GM19438 (cell line): ENCODE measurements around the gene ZBTB7C.

Source experiments
- ATAC-seq: cut with Tn5 transposase; IDR thresholded peaks from one replicate; pipeline ENCODE4 v1.9.1; 2021; ENCODE audit warnings: low read depth; ENCODE audit not compliant: unreplicated experiment

Gene ZBTB7C

DNA sequence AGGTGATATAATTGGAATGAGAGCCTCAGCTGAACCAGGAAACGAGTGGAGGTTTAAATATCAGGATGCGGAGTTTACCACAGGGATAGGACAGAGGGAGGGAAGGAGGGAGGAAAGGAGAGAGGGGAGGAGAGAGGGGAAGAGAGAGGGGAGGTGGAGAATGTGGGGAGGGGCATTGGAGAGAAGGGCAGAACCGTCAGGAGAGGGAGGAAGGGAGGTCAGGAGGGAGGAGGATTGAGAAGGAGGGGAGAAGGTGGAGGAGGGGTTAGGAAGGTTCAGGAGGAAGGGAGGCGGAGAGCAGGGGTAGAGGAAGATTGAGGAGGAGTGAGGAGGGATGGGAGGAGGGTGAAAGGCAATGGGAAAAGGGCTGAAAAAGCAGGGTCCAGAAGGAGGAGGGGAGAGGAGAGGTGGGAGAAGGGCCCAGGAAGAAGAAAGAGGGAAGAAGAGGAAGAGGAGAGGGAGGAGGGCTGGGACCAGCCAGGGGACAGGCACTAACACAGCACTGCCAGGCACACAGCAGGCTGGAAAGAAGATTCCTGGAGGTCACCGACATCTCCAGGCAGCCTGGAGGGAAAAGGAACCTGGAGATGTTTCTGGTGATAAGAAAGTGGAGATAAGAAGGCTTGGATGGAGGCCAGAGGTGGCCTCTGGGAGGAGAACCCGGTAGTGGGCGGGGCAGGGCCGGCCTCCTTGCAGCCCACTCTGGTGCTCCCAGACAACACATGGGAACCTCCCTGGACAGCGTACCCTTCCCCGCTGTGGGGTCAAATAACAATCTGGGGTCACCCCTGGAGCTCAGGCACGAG is 302.0 kb downstream of the ZBTB7C start:
- ATAC-seq = no peak

DNA sequence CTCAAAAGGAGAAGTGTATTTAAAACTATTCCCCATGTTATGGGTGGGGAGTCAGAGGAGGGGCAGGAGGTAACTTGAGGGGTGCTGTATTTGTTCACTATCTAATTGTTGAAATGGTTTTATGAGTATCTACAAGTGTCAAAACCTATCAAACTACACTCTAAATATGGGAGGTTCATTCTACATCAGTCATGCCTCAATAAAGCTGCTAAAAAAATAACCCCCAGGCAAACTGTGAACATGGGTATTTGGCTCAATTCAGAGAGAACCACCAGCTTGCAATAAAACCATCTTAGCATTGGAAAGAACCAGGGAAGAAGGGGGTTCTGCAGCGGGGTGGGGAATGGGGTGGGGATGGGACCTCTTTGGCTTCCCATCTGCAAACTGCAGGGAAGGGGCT is 302.7 kb downstream of the ZBTB7C start:
- no peak for ATAC-seq

DNA sequence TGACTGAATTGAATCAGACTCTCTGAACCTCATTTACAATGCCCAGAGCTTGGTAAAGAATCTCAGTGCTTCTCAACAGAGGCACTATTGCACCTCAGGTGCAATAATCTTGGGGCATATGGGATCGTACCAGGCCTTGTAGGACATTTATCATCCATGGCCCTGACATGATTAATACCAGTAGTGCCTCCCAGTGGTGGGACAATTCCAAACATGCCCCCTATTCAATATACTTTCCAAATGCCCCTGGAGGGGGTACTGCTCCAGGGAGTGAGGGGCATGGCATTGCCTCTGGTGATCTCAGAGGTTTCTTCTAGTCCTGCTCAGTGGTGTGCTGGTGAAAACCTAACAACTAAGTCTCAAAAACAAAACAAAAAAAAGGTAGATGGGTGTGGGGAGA is 303.9 kb downstream of the ZBTB7C start:
- no peak for ATAC-seq

DNA sequence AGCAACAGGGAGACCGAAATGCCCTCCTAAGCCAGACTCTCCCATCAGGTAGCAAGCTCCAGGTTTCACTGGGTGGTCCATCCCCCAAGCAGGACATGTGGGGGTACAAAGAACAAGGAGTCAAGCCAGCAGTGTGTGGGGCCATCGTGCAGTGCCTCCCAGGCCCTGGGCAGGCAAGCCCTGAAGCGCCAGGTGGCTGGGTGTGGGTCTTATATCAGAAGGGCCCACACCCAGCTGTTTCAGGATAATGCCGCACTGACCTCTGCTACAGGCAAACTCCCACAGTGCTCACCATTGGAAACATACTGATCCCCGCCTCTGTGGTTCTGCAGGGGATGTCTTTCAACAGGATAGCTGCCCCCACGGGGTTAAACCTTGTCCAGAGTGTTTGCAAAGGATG is 304.5 kb downstream of the ZBTB7C start:
- ATAC-seq = no peak

DNA sequence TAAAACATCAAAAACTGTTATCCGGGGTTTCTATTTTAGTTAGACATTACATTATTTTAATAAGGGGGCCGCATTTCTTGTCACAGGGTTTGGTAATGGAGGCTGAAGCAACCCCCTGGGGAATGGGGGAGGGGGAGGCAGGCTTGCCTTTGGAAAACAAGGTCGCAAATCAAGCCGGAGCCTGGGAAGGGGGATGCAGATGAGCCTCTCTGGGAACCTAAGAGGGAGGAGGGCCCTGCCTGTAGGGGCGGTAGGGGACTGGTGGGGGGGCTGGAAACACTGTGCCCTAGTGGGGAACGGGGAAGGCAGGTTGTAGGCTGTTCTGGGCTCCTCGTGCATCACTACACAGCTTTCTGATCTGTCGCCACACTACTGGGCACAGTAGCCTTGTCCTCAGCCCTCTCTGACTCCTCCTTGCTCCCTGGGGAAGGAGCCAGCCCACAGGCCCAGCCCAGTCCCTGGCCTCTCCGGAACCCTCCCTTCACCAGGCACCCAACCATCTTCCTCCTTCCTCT is 308.5 kb downstream of the ZBTB7C start:
- no peak for ATAC-seq

DNA sequence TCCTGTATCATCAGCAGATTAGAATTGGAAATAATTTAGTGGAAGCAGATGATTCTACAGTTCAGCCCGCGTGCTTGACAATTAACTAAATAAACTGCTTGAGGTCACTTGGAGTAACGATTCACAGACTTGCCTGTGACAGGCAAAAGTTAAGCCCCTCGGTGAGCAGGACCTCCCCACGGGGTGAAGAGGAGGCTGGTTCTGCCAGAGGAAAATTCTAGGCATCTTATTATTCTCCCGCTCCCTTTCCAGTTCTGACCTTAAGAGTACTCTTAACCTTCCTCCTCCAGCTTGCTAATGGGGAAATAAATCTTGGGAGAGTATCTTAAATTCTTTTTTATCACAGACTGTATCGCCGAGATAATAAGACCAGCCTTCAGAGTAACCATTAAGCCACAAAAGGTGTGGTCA is 309.0 kb downstream of the ZBTB7C start:
- no peak for ATAC-seq

DNA sequence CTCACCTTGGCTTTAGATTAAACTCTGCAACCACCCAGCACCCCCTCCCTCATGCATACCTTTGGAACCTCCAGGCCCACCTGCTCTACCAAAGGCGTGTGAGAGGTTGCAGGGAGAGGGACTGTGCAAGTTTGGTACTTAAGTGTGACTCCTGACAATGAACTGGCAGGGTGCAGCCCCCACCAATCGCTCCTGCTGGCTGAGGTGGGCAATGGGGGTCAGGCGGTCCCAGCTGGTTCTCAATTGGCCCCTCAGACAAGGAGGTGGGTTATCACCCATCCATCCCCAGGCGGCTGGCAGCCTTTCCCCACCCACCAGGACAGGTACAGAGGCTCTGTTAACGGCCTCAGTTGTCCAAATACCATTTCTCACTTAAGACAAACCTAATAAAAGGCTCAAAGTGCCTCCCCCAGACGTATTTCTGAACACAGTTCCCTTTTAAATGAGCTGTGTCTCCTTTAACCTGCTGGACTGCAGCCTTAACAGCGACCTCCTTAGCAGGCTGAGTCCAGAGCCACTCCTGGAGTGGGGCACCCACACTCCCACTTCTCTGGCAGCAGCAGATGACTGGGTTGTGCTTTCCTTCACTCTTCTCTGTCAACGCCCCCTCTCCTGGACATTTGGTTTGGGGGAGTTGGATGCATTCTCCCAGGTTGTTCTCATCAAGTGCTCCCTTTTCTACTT is 309.6 kb downstream of the ZBTB7C start:
- ATAC-seq = no peak

DNA sequence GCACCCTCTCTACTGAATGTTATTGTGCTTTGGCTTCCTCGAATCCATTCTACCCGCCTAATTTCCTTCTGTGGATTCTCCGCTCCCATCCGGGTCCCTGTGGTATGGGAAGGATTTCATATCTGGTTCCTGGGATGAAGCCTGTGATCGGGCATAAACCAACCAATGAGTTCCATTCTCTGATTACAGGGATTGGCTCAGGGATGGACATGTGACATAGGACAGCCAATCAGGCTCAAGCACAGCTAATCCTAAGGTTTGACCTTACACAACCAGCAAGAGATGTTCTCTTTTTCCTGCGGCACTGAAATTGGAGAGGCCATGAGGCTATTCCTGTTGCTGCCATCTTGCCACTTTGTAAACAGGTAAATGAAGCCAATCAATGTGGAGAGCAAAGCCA is 310.6 kb downstream of the ZBTB7C start:
- ATAC-seq = no peak

DNA sequence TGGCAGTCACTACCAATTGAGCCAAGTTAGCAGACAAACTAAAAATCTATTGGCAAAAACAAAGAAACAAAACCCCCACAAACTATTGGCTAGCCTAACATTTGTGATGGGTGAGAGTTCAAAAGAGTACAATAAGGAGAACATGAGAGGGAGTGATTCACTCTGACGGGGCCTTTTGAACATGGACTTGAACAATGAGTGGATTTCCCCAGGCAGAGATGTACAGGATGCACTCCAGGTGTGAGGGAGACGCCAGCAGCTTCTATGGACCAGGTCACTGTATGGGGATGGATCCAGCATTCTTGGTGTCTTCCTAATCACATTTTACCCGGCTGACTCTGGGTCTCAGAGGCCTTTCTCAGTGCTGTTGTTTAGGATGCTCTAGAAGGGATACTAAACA is 311.2 kb downstream of the ZBTB7C start:
- ATAC-seq = no peak

DNA sequence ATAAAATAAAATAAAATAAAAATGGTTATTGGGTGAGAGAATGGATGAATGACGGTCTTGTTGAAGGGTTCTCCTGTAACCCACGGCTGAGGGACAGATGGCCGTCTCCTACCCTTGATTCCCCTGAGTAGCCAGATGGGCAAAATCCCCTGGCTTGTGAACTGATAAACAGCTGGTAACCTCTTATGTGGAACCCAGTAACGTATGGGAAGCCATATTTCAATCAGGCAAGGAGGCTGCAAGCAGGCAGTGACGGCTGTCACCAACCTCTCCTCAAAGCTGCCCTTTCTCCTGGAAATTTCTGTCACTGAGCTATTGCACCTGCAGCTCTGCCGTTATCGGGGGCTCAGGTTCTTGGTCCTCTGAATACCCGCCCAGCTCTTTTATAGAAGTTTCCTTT is 313.5 kb downstream of the ZBTB7C start:
- ATAC-seq = no peak

DNA sequence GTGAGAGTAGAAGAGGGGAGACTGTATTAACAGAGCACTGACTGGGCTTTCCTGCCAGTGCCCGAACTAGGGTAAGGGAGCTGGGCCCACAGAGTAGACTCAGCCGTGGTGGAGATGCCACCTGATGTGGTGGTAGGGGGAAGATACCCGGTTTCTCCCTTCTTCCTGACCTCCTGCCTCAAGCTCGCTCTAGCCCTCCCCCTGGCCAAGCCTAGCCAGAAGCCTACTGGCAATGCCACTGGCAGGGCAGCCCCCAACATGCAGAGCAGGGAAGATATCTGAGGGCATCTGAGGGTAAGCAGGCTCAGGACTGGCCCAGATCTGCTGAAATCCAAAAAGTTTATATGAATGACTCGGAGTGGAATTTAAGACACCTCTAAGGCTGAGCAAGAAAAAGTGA is 316.1 kb downstream of the ZBTB7C start:
- ATAC-seq = no peak

DNA sequence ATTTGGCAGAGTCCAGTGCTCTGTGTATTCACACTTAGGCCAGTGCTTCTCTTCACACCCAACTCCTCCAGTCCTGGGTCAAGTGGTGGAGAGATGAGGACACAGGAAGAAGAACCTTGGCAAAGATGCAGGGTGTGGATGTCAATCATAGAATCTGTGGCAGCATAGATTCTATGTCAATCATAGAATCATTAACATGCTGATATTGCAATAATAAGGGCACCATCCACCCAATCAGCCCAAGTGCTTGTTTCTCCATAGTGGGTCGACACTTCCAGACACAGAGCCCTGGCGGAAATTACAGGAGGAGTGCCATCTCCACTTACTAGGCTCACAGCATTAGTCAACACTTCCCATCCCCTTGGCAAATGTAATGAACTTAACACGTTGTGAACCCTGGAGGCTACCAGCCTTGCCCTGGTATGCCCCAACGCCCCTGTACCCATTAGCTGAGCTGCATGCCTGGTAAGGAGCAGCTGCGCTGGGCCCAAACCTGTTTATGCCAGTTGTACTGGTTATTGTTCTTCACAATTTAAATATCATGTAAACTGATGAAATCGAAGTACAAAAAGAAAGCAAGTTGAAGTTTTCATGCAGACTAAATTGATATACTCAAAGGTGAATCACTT is 317.2 kb downstream of the ZBTB7C start:
- ATAC-seq = no peak

DNA sequence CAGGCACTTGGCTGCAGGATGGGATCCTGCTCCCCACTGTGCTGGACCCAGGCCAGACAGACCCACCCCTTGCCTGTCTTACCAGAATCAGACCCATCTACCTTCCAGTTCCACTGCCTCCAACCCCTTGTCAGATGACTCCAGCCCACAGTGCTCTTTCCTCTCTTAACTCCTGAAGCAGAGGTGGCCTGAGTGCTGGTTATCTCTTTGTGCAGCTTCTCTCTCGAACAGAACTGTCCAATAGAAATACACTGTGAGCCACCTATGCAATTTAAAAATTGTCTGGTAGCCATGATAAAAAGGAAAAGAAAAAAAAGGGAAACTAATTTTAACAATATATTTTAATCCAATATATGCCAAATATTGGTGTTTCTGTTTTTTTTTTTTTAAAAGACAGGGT is 318.5 kb downstream of the ZBTB7C start:
- ATAC-seq = no peak

DNA sequence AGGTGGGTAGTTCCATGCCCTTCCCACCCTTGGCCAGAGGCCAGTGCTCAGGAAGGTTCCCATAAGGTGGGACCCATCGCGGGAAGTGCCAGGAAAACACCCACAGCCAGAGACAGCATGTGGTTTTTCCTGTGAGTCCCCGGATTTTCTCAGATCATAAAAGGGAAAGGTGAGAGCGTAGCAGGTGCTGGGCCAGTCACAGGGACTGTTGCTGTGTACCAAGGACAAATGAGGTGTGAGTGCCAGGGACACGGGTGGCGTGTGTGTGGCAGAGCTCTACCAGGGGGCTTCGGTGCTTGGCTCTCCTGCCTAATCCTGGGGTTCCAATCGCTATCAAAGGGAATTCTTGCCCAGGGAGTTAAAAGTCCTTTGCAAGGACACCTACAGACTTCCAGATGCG is 319.2 kb downstream of the ZBTB7C start:
- ATAC-seq = no peak

DNA sequence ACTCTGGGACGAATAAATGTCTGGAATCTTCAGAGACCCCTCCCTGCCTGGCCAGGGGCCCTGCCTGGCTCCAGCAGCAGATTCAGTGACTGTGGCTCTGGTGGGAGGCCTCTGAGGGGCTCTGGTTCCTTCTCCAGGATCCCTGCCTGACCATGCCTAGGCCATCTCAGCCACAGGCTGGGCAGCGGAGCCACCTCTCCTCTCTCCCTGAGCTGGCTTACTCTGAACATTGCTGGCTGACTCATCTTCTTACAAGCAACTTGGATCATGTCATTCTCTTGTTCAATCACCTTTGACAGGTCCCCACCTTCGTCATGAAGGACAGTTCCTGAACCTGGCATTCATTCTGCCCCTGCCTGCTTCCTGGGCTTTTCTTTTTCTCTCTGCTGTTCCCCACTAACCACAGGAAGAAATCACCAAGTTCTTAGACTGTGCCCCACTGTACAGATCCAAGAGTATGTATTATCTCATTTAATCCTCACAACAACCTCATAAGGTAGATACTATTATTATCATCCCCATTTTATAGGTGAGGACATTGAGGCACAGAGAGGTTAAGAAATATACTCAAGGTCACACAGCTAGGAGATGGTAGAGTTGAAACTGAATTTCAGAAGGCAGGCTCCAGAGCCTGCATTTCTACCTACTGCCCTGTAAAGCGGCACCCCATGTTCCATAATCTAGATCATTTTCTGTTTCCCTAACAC is 323.2 kb downstream of the ZBTB7C start:
- ATAC-seq = no peak

DNA sequence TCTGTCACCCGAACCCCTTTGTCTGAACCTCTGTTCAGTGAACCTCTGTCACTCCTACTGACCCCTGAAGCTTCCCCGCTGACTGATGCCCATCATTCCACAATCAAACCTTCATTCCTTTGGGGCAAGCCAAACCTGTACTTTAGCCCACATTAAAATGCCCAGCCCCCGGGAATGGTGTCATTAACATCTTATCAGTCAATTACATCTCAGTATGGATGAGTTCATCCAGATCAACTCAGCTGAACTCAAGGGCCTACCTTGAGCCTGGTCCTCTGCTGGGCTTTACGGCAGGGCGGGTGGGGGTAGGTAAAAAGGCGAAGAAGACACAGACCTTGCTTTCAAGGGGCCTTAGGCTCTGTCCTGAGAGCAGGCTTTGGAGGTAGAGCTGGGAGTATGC is 324.3 kb downstream of the ZBTB7C start:
- ATAC-seq = no peak

DNA sequence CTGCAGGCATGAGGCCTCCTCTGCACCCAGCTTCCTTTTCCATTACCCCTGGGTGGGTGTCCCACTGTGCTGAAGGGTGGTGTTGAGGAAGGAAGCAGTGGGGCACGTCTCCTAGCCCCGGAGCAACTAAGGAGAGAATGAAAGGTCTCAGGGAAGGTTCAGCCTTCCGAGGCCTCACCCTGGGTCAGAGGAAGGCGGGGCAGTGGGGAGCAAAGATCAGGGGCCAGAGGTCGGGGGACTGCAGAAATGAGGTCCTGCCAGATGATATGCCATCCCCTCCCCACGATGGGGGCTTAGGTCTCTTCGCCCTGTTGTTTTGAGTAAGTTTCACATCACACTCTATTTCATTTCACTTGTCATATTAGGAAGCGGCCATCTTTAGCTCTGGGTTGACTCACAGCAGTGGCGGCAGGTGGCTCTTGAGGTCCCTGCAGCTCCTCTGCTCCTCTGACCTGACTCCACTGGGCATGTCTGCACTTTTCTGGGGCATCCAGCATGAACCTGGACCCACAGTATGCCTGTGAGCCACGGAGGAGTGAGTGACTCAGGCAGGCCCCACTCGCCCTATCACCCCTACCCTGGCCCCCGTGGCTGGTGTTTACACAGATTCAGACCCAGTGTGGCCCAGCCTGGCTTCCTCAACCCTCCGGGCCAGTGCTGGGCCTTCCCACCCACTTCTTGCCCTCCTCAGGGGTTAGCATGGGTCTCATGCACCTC is 325.0 kb downstream of the ZBTB7C start:
- no peak for ATAC-seq

DNA sequence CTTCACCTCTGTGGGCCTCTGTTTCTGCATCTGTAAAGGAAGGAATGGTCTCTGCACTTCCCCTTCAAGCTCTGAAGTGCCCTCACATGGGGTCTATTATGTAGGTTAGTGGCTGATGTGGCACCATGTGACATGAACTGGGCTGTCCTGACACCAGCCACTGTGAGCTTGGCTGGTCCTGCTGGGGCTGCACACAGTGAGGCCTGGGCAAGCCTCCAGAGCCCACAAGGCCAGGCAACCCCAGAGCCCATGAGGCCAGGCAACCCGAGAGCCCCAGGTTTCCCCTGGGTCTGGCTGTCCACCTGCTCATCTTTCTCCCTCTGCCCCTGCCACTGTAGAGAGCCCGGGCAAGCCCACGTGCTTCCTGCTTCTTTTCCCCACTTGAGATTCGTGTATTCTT is 328.6 kb downstream of the ZBTB7C start:
- ATAC-seq = no peak

DNA sequence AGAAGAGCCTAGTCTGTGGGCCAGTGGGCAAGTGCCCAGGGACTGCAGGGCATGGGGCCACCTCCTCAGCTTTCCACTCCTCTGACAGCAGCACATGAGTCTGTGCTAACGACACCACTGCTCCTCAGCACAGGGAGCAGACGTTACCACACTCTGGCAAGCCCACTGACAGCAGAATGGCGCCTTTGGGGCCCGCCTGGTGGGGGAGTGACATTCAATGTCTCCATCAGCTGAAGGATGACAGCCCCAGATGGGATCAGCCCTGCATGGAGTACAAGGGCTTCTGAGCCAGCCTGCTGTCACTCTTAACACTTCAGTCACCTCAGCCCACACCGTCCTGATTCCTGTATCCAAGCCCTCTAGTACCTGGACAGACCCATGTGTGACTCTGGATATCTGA is 329.3 kb downstream of the ZBTB7C start:
- no peak for ATAC-seq

DNA sequence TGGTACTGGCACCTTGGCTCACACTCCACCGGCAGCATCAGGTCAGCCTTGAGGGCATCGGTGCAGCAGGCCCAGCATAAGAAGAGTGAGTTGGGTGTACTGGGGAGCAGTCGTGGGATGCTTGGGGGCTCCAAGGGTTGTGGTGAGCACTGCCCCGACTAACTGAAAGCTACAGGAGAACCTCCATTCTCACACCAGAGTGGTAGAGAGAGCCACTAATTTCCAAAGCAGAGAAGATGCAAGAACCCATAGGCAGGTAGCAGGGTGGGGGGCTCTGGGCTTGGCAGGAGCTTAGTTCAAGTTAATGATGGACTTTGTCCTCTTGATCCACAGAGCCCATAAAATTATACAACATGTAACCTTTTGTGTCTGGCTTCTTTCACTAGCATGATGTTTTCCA is 330.7 kb downstream of the ZBTB7C start:
- no peak for ATAC-seq
